SK-N-SH treated with all-trans-retinoic acid at 6 μM for 48 hours (cell line): ENCODE data around the gene PERM1.

ENCODE experiments used
- CREB5 ChIP-seq: fragments of 250-450 bp; sonication (Bioruptor Pico); IDR thresholded peaks from 2 replicates; pipeline ENCODE4 v1.5.1; 2020; ENCODE audit warnings: low read depth, mild to moderate bottlenecking, moderate library complexity
- TCF4 ChIP-seq: fragments of 250-450 bp; sonication (Bioruptor Pico); IDR thresholded peaks from 2 replicates; pipeline ENCODE4 v1.8.0; 2021; ENCODE audit warnings: mild to moderate bottlenecking, moderate library complexity, borderline replicate concordance
- TSHZ2 ChIP-seq: fragments of 250-450 bp; sonication (Bioruptor Pico); IDR thresholded peaks from 2 replicates; pipeline ENCODE4 v1.5.0; 2020; ENCODE audit warnings: mild to moderate bottlenecking, moderate library complexity
- ZFP30 ChIP-seq: fragments of 450-650 bp; formaldehyde crosslinking; IDR thresholded peaks from 2 replicates; pipeline ENCODE4 v1.5.0; 2022; ENCODE audit warnings: mild to moderate bottlenecking, moderate library complexity
- ZNF565 ChIP-seq: fragments of 450-650 bp; formaldehyde crosslinking; conservative IDR thresholded peaks from 2 replicates; pipeline ENCODE4 v1.5.0; 2020; ENCODE audit warnings: low read depth, mild to moderate bottlenecking, moderate library complexity

- TF ChIP-seq TSHZ2 (no peak), ZNF565 (CRISPR knock-in tag) (no peak), CREB5 (CRISPR knock-in tag) (no peak), TCF4 (no peak), ZFP30 (no peak)
These were observed 31.0 kb downstream of the PERM1 start for GRCh38 chr1:950881-951280.
